ENCODE results near the gene RTN4RL2.
A peak's percentile ranks its signal among the peaks of the same experiment; 100 is the strongest.

The RTN4RL2 gene

DNA sequence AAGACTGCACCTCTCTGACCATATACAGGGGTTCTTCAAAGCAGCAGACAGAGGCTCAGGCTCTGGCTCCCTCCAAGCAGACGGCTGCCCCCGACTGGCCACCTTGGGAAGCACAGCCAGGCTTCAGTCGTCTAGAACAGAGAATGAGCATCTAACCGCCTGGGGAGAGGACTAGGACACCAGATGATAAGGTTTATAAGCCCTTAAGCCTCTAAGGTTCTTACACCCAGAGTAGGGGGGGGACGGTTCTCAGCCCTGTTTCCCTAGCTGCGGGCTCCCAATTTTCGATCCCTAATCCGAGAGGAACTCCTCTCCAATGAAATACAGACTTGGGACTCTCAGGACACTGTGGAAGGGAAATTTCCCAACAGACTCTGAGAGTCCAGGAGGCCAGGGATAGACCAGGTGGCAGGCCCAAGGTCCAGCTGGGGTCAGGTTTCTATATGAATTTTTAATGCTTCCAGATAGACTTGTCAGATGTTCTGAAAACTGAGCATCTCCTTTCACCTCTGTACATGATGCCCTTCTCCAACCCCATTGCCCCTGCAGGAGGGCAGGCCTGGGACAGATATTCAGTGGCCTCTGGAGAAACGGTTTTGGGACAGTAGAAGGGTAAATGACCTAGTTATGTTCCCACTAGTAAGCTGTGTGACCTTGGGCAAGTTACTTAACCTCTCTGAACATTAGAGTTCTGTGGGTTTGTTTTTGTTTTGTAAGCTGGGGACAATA is 20.2 kb downstream of the RTN4RL2 start:
- H3K36me3 ChIP-seq (ENCODE audit: control insufficient read depth, insufficient read depth, low read length), result no peaks in the 10 kb centered on the region
- H3K9me3 ChIP-seq (ENCODE audit: control insufficient read depth, insufficient read depth, low read length), result no peaks in the 10 kb centered on the region
- peaks cover 4% of the 10 kb centered on the region for H3K4me1 ChIP-seq (ENCODE audit: control insufficient read depth, insufficient read depth, low read length)
- H3K27ac ChIP-seq (ENCODE audit: low read length), result no peak overlapping the region
- DNase-seq (ENCODE audit: low read depth, low spot score), result no peak
- peaks cover 12% of the 10 kb centered on the region; the same call in 1 of the 2 replicates for H3K27me3 ChIP-seq (ENCODE audit: control insufficient read depth, insufficient read depth, low read length)
- no CpG with 5 or more reads among the region's 9 CpGs for WGBS (ENCODE audit: insufficient coverage, insufficient read length)
- H3K4me3 ChIP-seq (ENCODE audit: low read length), result no peak overlapping the region

DNA sequence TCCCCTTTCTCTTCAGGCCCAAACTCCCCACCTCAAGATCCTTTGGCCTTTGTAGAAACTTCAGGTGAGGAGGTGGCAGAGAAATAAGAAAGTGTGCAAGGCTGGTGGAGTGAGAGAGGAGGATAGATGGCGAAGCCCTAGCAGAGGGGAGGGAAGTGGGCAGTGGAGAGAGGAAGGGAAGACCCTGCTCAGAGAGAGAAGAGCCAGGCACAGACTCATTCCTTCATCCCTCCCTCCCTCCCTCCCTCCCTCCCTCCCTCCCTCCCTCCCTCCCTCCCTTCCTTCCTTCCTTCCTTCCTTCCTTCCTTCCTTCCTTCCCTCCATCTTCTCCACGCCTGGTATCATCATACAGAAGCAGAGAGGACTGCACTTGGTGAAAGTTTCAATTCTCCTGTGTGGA is 21.0 kb downstream of the RTN4RL2 start:
- Histone ChIP-seq H3K27me3 (ENCODE audit: control insufficient read depth, insufficient read depth, low read length) (peaks cover 8% of the 10 kb centered on the region; the same call in 1 of the 2 replicates), H3K36me3 (ENCODE audit: control insufficient read depth, insufficient read depth, low read length) (no peaks in the 10 kb centered on the region), H3K4me1 (ENCODE audit: control insufficient read depth, insufficient read depth, low read length) (peaks cover 2% of the 10 kb centered on the region; the same call in 1 of the 2 replicates), H3K4me3 (ENCODE audit: low read length) (no peak overlapping the region), H3K27ac (ENCODE audit: low read length) (no peak overlapping the region), H3K9me3 (ENCODE audit: control insufficient read depth, insufficient read depth, low read length) (no peaks in the 10 kb centered on the region)
- WGBS (ENCODE audit: insufficient coverage, insufficient read length), result no CpG with 5 or more reads among the region's 2 CpGs
- DNase-seq (ENCODE audit: low read depth, low spot score), result no peak

DNA sequence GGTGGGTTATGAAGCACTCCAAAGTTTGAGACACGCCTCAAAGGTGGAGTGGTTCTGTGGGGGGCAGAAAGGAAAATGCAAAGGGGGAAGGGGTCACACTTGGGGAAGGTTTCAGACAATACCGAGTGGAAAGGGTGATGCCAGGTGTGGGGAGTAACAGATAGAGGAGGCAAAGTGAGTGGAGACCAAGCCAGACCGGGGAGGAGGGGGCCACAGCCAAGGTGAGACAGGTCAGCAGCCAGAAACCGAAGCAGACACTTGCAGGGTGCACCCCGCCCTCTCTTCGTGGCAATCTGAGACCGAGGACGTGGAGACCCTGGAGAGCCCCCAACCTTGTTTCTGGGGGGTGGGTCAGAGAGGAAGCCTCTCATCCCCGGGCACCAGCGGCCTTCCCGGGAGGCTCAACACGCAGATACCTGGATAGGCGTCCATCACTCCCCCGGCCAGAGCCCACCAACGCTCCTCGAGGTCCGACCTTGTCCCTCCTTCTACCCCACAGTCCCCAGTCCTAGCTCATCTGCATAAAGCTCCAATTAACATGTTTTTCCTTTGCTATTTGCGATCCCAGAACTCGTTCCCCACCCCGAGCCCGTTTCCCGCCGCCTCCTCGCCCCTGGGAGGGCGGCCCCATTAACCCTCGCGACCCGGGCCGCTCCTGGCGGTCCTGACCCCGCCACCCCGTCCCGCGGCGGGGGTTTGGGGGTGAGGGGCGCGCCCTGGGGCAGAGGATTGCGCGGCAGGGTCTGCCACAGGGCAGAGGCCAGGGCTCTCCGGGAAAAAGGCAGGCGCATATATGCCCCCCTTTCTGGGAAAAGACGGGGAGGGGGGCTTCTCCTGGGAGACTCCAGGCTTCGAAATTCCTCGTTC is 21.8 kb downstream of the RTN4RL2 start:
- no peaks in the 10 kb centered on the region for H3K36me3 ChIP-seq (ENCODE audit: control insufficient read depth, insufficient read depth, low read length)
- no peak for DNase-seq (ENCODE audit: low read depth, low spot score)
- peaks cover 2% of the 10 kb centered on the region; the same call in 1 of the 2 replicates for H3K4me1 ChIP-seq (ENCODE audit: control insufficient read depth, insufficient read depth, low read length)
- peaks cover 8% of the 10 kb centered on the region; the same call in 1 of the 2 replicates for H3K27me3 ChIP-seq (ENCODE audit: control insufficient read depth, insufficient read depth, low read length)
- no CpG with 5 or more reads among the region's 44 CpGs for WGBS (ENCODE audit: insufficient coverage, insufficient read length)
- no peaks in the 10 kb centered on the region for H3K9me3 ChIP-seq (ENCODE audit: control insufficient read depth, insufficient read depth, low read length)
- H3K4me3 ChIP-seq (ENCODE audit: low read length), result peak overlapping the region; percentile 68; the same call in 1 of the 2 replicates
- no peak overlapping the region for H3K27ac ChIP-seq (ENCODE audit: low read length)

DNA sequence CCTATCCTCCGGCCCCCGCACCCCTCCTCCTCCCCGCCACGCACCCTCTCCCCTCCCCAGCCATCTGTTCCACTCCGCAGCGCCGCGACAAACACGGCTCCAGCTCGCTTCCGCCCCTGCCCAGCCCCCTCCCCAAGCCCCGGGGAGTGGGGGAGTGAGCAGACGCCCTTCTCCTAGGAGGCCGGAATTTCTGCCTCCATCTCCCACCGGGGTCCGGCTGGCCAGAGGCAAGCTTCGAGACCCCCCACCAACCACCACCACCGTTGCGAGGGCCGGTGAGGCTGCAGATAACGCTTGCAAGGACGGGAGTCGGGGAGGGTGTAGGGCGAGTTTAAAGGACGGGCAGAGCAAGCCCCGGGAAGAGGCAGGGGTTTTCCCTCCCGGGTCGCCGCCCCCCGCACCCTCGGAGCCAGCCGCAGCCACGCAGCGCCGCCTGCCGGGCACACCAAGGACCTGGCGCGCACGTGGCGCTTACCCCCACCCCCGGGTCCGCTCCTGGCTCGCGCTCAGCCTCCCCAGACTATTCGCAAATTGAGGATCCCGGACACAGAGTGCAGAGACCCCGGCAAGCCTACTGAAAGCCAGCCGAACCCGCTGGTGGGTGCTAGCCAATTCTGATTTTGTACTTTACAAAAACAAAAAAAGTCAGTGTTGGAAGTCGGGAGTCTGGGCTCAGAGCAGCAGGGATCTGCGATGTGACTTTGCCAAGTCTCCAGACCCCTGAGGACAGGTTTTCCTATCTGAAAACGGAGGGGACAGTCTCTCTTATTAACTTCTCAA is 22.6 kb downstream of the RTN4RL2 start:
- DNase-seq (ENCODE audit: low read depth, low spot score), result no peak
- Histone ChIP-seq H3K4me3 (ENCODE audit: low read length) (peak overlapping the region; percentile 68; the same call in 1 of the 2 replicates), H3K27ac (ENCODE audit: low read length) (no peak overlapping the region), H3K9me3 (ENCODE audit: control insufficient read depth, insufficient read depth, low read length) (no peaks in the 10 kb centered on the region), H3K36me3 (ENCODE audit: control insufficient read depth, insufficient read depth, low read length) (no peaks in the 10 kb centered on the region), H3K4me1 (ENCODE audit: control insufficient read depth, insufficient read depth, low read length) (peaks cover 2% of the 10 kb centered on the region; the same call in 1 of the 2 replicates), H3K27me3 (ENCODE audit: control insufficient read depth, insufficient read depth, low read length) (peaks cover 8% of the 10 kb centered on the region; the same call in 1 of the 2 replicates)
- WGBS (ENCODE audit: insufficient coverage, insufficient read length), result no CpG with 5 or more reads among the region's 52 CpGs

DNA sequence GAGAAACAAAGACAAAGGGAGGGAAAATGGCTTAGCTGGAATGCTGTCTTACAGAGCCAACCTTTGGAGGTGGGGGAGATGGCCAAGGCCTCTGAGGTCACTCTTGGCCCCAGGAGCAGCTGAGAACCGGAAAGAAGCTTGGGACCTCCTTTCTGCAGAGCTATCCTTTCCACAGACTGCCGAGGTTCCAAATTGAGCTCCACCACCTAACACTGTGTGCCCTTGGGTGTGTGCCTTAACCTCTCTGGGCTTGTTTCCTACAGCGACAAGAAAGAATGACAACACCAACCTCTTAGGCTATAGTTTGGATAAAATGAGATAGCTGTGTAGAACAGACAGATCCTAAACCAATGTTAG is 23.2 kb downstream of the RTN4RL2 start:
- no CpG with 5 or more reads among the region's 3 CpGs for WGBS (ENCODE audit: insufficient coverage, insufficient read length)
- no peaks in the 10 kb centered on the region for H3K36me3 ChIP-seq (ENCODE audit: control insufficient read depth, insufficient read depth, low read length)
- peaks cover 8% of the 10 kb centered on the region; the same call in 1 of the 2 replicates for H3K27me3 ChIP-seq (ENCODE audit: control insufficient read depth, insufficient read depth, low read length)
- no peak overlapping the region for H3K27ac ChIP-seq (ENCODE audit: low read length)
- no peaks in the 10 kb centered on the region for H3K9me3 ChIP-seq (ENCODE audit: control insufficient read depth, insufficient read depth, low read length)
- DNase-seq (ENCODE audit: low read depth, low spot score), result no peak
- no peak overlapping the region for H3K4me3 ChIP-seq (ENCODE audit: low read length)
- peaks cover 2% of the 10 kb centered on the region; the same call in 1 of the 2 replicates for H3K4me1 ChIP-seq (ENCODE audit: control insufficient read depth, insufficient read depth, low read length)

DNA sequence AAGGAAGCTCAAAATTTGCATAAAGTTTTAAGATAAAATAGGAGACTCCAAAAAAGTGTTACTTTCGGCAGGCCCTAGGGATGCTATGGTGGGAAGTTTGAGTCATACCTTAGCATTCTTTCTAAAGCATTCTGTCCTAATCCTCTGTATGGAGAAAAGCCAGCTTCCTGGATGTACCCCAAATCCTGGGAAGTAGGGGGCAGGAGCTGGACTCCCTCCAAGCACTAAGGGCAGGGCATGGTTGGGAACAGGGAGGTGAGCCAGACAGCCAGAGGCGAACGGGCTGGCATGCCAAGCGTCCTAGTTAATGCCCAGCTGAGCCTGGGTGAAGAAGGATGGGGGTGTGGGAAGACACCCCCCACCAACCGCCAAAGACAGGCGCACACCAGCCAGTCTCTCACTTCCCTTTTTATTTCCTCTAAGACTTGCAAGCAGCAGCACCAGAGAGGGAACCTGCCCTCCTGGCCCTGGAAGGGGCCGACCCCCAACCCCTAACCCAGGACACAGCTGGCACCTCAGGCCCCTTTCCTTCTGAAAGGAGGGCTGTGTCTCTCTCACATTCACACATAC is 23.9 kb downstream of the RTN4RL2 start:
- WGBS (ENCODE audit: insufficient coverage, insufficient read length), result no CpG with 5 or more reads among the region's 7 CpGs
- no peak overlapping the region for H3K4me3 ChIP-seq (ENCODE audit: low read length)
- H3K9me3 ChIP-seq (ENCODE audit: control insufficient read depth, insufficient read depth, low read length), result no peaks in the 10 kb centered on the region
- 0 out of 2 replicates have a peak, but pooled peaks cover 2% of the 10 kb centered on the region for H3K36me3 ChIP-seq (ENCODE audit: control insufficient read depth, insufficient read depth, low read length)
- no peak for DNase-seq (ENCODE audit: low read depth, low spot score)
- peaks cover 8% of the 10 kb centered on the region; the same call in 1 of the 2 replicates for H3K27me3 ChIP-seq (ENCODE audit: control insufficient read depth, insufficient read depth, low read length)
- no peak overlapping the region for H3K27ac ChIP-seq (ENCODE audit: low read length)
- peaks cover 2% of the 10 kb centered on the region; the same call in 1 of the 2 replicates for H3K4me1 ChIP-seq (ENCODE audit: control insufficient read depth, insufficient read depth, low read length)

DNA sequence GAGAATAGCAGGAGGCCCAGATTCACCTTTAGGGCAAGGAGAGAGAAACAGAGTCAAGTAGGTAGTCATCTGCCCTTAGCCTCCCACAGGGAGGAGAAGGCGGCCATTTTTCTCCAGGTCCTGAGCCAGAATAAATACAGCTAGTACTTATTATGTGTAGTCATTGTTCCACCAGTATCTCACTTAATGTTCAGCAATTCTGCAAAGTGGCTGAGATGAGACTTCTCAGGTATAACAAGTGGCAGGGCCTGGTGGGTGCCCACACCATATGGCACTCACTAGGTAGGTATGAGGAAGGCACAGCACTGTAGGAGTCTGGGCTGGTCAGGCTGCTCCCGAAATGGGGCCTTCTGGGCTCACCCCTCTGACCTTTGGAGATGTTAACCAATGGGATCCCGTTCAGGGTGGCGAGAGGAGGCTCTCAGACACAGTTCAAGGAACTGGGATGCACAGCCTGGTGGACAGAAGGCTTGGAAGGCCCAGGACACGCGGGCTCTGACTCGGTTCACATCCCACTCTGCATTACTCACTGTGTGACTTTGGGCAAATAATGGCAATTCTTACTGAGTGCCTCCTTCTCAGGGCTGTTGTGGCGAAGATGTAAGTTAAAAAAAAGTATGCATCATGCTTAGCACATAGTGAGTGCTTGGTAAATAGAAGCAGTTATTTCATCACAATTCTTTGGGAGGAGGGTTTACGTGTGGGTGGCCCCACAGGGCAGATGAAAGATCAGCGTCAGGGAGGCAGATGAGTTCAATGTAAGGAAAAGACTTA is 25.1 kb downstream of the RTN4RL2 start:
- H3K4me3 ChIP-seq (ENCODE audit: low read length), result no peak overlapping the region
- peaks cover 8% of the 10 kb centered on the region; the same call in 1 of the 2 replicates for H3K27me3 ChIP-seq (ENCODE audit: control insufficient read depth, insufficient read depth, low read length)
- 0 out of 2 replicates have a peak, but pooled peaks cover 2% of the 10 kb centered on the region for H3K36me3 ChIP-seq (ENCODE audit: control insufficient read depth, insufficient read depth, low read length)
- H3K9me3 ChIP-seq (ENCODE audit: control insufficient read depth, insufficient read depth, low read length), result no peaks in the 10 kb centered on the region
- peaks cover 2% of the 10 kb centered on the region; the same call in 1 of the 2 replicates for H3K4me1 ChIP-seq (ENCODE audit: control insufficient read depth, insufficient read depth, low read length)
- no peak overlapping the region for H3K27ac ChIP-seq (ENCODE audit: low read length)
- no CpG with 5 or more reads among the region's 10 CpGs for WGBS (ENCODE audit: insufficient coverage, insufficient read length)
- DNase-seq (ENCODE audit: low read depth, low spot score), result no peak

DNA sequence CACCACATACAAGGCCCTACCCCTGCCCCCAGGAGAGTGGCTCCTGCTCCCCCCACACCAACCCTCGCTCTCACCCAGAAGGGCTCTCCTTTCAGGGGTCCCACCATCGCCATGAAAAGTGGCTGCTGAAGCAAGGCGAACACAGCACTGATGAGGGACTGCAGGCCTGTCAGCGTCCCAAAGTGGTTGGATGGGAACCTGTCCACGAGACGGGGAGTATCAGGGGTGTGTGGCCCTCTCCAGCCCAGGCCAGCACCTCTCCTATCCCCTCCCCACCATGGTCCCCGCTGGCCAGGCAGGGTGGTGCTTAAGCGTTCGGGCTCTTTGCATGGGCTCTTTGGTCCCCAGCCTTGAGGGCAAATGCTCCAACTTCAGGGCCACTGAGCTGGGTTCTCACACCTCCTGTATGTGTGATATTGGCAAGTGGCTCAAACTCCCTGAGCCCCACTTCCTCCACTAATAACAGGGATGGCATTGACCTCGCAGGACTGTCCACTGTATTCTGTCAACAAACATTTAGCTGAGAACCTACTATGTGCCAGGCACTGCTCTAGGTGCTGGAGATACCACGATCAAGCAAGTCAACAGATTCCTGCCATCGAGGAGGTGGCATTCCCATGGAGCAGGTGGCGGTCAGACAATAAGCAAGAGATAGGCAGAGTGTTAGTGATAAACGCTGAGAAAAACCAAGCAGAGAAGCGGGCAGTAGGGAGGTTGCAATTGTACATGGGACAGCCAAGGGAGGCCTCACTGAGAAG is 26.9 kb downstream of the RTN4RL2 start:
- H3K4me1 ChIP-seq (ENCODE audit: control insufficient read depth, insufficient read depth, low read length), result 0 out of 2 replicates have a peak, but pooled peaks cover 2% of the 10 kb centered on the region
- DNase-seq (ENCODE audit: low read depth, low spot score), result no peak
- H3K4me3 ChIP-seq (ENCODE audit: low read length), result no peak overlapping the region
- peaks cover under 1% of the 10 kb centered on the region; the same call in 1 of the 2 replicates for H3K27me3 ChIP-seq (ENCODE audit: control insufficient read depth, insufficient read depth, low read length)
- no peaks in the 10 kb centered on the region for H3K9me3 ChIP-seq (ENCODE audit: control insufficient read depth, insufficient read depth, low read length)
- no peak overlapping the region for H3K27ac ChIP-seq (ENCODE audit: low read length)
- no CpG with 5 or more reads among the region's 15 CpGs for WGBS (ENCODE audit: insufficient coverage, insufficient read length)
- 0 out of 2 replicates have a peak, but pooled peaks cover 2% of the 10 kb centered on the region for H3K36me3 ChIP-seq (ENCODE audit: control insufficient read depth, insufficient read depth, low read length)
